Nephron (organoid): ENCODE measurements around the gene BRWD1.

Experiments
- H3K27ac Mint-ChIP-seq, 3 experiments: 2 replicates each; pipeline ENCODE4 v1.8.0; 2020; ENCODE audit warnings: mixed read lengths in 3 of 3, mild to moderate bottlenecking in 2 of 3, moderate library complexity in 1 of 3
- H3K27me3 Mint-ChIP-seq: 2 replicates; pipeline ENCODE4 v1.8.0; 2021; ENCODE audit warnings: low read depth, mild to moderate bottlenecking, moderate library complexity, mixed read lengths
- H3K36me3 Mint-ChIP-seq: 2 replicates; pipeline ENCODE4 v1.8.0; 2020; ENCODE audit warnings: low read depth, mixed read lengths
- H3K4me1 Mint-ChIP-seq: 2 replicates; pipeline ENCODE4 v1.8.0; 2020; ENCODE audit warnings: mixed read lengths
- H3K4me3 Mint-ChIP-seq, 3 experiments: 2 replicates each; pipeline ENCODE4 v1.8.0; 2020; ENCODE audit warnings: mild to moderate bottlenecking in 3 of 3, mixed read lengths in 3 of 3, moderate library complexity in 2 of 3
- H3K9me3 Mint-ChIP-seq: 2 replicates; pipeline ENCODE4 v1.8.0; 2020; ENCODE audit warnings: mixed read lengths
- TF ChIP-seq, protein P1 (sequence below), 3 experiments: fragments of 200-600 bp; sonication (generic); IDR thresholded peaks; one replicate each; pipeline ENCODE4 v1.5.0; 2021; ENCODE audit warnings: antibody characterized with exemption in 3 of 3; ENCODE audit not compliant: unreplicated experiment in 3 of 3

BRWD1 gene

DNA sequence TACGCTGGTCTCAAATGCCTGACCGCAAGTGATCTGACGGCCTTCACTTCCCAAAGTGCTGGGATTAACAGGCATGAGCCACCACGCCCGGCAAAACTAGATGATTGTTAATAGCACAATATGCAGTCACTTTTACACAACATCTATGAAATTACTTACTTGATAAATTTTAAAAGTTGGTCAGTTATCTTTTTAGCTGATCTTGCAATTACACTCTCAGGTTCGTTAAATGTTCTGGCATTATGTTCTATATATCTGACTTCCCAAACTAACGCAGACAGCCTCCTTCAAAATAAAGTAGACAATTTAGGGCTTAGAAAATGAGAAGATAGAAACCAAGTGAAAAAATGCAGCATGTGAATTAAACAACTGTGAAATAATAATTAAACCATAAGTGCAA is 98.4 kb downstream of the BRWD1 start:
- Mint-ChIP-seq H3K36me3 (peaks cover 60% of the 10 kb centered on the region), H3K27me3 (no peaks in the 10 kb centered on the region), H3K9me3 (no peaks in the 10 kb centered on the region), H3K27ac (no peak overlapping the region), H3K4me1 (peaks cover 6% of the 10 kb centered on the region), H3K4me3 (no peak overlapping the region)
- TF ChIP-seq, protein P1, sequence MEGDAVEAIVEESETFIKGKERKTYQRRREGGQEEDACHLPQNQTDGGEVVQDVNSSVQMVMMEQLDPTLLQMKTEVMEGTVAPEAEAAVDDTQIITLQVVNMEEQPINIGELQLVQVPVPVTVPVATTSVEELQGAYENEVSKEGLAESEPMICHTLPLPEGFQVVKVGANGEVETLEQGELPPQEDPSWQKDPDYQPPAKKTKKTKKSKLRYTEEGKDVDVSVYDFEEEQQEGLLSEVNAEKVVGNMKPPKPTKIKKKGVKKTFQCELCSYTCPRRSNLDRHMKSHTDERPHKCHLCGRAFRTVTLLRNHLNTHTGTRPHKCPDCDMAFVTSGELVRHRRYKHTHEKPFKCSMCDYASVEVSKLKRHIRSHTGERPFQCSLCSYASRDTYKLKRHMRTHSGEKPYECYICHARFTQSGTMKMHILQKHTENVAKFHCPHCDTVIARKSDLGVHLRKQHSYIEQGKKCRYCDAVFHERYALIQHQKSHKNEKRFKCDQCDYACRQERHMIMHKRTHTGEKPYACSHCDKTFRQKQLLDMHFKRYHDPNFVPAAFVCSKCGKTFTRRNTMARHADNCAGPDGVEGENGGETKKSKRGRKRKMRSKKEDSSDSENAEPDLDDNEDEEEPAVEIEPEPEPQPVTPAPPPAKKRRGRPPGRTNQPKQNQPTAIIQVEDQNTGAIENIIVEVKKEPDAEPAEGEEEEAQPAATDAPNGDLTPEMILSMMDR (IDR thresholded peaks at IDR 0.05; ENCODE audit: unreplicated experiment in 3 of 3): no peak

DNA sequence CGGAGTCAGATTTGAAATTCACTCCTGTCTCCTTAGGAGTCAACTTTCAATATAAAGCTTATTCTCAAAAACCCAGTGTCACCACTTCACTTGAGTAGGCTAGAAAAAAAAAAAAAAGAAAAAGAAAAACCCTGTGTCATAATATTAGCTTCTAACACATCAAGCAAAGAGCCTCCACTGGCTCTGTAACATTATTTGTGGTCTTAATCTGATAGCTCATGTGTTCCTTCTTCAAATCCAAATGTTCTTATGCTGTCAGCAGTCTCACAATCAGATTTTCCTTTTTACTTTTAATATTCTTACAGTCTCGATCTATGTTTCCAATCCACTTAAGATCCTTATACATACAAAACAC is 104.1 kb downstream of the BRWD1 start:
- H3K4me3 Mint-ChIP-seq: no peak overlapping the region
- TF ChIP-seq, protein P1 (IDR thresholded peaks at IDR 0.05; ENCODE audit: unreplicated experiment in 3 of 3): no peak
- peaks cover 82% of the 10 kb centered on the region for H3K36me3 Mint-ChIP-seq
- no peaks in the 10 kb centered on the region for H3K27me3 Mint-ChIP-seq
- H3K27ac Mint-ChIP-seq: peak overlapping the region in 1 of 3 experiments; percentile 69
- H3K9me3 Mint-ChIP-seq: no peaks in the 10 kb centered on the region
- no peaks in the 10 kb centered on the region for H3K4me1 Mint-ChIP-seq

DNA sequence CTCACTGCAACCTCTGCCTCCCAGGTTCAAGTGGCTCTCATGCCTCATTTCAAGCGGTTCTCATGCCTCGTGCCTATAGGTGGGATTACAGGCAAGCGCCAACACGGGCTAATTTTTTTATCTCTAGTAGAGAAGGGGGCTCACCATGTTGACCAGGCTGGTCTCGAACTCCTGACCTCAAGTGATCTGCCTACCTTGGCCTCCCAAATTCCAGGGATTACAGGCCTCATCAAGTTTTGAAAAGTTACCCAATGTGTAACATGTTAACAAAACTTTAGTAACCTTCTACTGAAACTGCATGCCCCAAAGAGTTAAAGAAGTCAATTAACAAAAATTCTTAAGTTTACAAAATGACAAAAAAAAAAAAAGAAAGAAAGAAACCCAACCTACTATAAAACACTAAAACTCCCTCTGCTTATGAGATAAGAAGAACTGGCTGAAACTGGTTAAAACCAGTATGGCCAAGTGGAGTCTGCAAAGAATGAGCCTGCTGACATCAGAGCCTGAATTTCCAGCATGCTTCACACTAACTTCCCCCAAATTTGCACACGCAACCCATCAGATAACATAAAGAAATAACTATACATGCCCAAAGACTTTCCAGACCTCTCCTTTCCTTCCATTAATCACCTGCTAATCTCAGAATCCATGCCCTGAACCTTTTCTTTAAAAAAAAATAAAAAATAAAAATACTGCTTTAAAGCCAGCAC is 104.7 kb downstream of the BRWD1 start:
- Mint-ChIP-seq H3K27me3 (no peaks in the 10 kb centered on the region), H3K27ac (peak overlapping the region in 2 of 3 experiments; percentile 69 to 71), H3K36me3 (peaks cover 81% of the 10 kb centered on the region), H3K4me3 (no peak overlapping the region), H3K9me3 (no peaks in the 10 kb centered on the region), H3K4me1 (no peaks in the 10 kb centered on the region)
- TF ChIP-seq, protein P1 (IDR thresholded peaks at IDR 0.05; ENCODE audit: unreplicated experiment in 3 of 3): no peak

DNA sequence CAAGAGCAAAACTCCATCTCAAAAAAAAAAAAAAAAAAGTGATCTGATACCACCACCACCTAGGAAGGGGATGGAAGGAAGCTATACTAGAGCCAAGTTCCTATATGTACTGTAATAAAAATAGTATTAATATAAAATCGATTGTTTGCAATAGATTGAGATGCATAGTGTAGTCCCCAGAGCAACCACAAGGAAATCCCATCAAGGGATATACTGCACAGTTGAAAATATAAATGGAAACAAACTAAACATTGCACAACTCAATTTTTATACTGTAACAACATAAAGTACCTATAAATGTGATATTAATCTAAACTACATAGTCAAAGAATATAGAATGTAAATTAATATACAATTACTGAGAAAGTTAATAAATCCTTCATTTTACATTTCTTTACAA is 109.3 kb downstream of the BRWD1 start:
- no peaks in the 10 kb centered on the region for H3K9me3 Mint-ChIP-seq
- H3K36me3 Mint-ChIP-seq: peaks cover 78% of the 10 kb centered on the region
- H3K27ac Mint-ChIP-seq: no peak overlapping the region
- no peaks in the 10 kb centered on the region for H3K4me1 Mint-ChIP-seq
- TF ChIP-seq, protein P1 (IDR thresholded peaks at IDR 0.05; ENCODE audit: unreplicated experiment in 3 of 3): peak in 2 of 3 experiments; percentile 20 to 27
- H3K27me3 Mint-ChIP-seq: no peaks in the 10 kb centered on the region
- H3K4me3 Mint-ChIP-seq: no peak overlapping the region

DNA sequence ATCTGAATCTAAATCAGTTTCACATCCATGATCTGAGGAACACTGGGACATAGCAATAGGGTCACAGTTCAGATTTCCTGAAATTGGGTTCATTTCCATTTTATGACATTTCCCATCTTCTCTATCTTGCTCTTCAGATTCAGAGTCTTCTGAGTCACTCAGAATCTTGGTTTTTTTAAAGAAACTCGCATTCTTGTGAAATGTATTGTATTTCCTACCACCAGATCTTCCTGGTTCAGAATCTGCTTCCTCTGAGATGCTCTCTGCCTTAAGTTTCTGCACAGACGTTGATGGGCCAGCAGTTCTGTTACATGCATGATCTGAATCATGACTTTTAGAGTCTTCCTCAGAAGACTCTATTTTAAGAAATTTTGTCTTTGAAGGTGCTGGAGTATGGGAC is 114.6 kb downstream of the BRWD1 start:
- H3K27me3 Mint-ChIP-seq: no peaks in the 10 kb centered on the region
- peaks cover 82% of the 10 kb centered on the region for H3K36me3 Mint-ChIP-seq
- no peaks in the 10 kb centered on the region for H3K4me1 Mint-ChIP-seq
- no peaks in the 10 kb centered on the region for H3K9me3 Mint-ChIP-seq
- TF ChIP-seq, protein P1 (IDR thresholded peaks at IDR 0.05; ENCODE audit: unreplicated experiment in 3 of 3): no peak
- no peak overlapping the region for H3K27ac Mint-ChIP-seq
- no peak overlapping the region for H3K4me3 Mint-ChIP-seq
